CD4-positive, alpha-beta T cell treated with Interleukin-6 at 100 ng/mL for 8 hours (primary cell): Measurements from ENCODE around the gene TXNL4B.

Source experiments
- DNase-seq: peaks from one replicate; pipeline ENCODE4 v3.0.0-alpha.2; 2020; ENCODE audit warnings: mixed read lengths, low spot score

Gene TXNL4B

GRCh38 chr16:72093448-72094265 is at the start of gene TXNL4B, which contains the start of gene DHX38:
Gene TXNL4B, minus strand, starts transcription at chr16:72093620. Its CDS starts 2,871 bp downstream, at chr16:72090749.
Gene DHX38, plus strand, starts transcription at chr16:72093847. Its CDS starts 2,311 bp downstream, at chr16:72096158.
- DNase-seq = peak; percentile 96

- DNase-seq = no peak
Measured at GRCh38 chr16:72142476-72142875, 49.1 kb upstream of the TXNL4B start.

- DNase-seq = no peak
Measured at GRCh38 chr16:72139908-72140307, 46.5 kb upstream of the TXNL4B start.

- no peak for DNase-seq
Measured at GRCh38 chr16:72138064-72138572, 44.7 kb upstream of the TXNL4B start.

GRCh38 chr16:72137380-72138063 is 44.1 kb upstream of the TXNL4B start:
- DNase-seq = no peak

GRCh38 chr16:72134507-72134906 is 41.1 kb upstream of the TXNL4B start:
- DNase-seq = no peak

GRCh38 chr16:72132726-72133125 is 39.3 kb upstream of the TXNL4B start:
- no peak for DNase-seq

- no peak for DNase-seq
Measured at GRCh38 chr16:72131036-72131435, 37.6 kb upstream of the TXNL4B start.

GRCh38 chr16:72129976-72130656 is 36.7 kb upstream of the TXNL4B start:
- DNase-seq = no peak

GRCh38 chr16:72128701-72129100 is 35.3 kb upstream of the TXNL4B start:
- DNase-seq = no peak

GRCh38 chr16:72126429-72126765 is 33.0 kb upstream of the TXNL4B start:
- DNase-seq = no peak

- no peak for DNase-seq
Measured at GRCh38 chr16:72125635-72126428, 32.4 kb upstream of the TXNL4B start.

GRCh38 chr16:72124761-72125634 is 31.6 kb upstream of the TXNL4B start:
- peak; percentile 45 for DNase-seq

GRCh38 chr16:72124148-72124547 is 30.7 kb upstream of the TXNL4B start:
- DNase-seq = no peak

- no peak for DNase-seq
Measured at GRCh38 chr16:72123426-72123825, 30.0 kb upstream of the TXNL4B start.

GRCh38 chr16:72122916-72123315 is 29.5 kb upstream of the TXNL4B start:
- no peak for DNase-seq

GRCh38 chr16:72122308-72122707 is 28.9 kb upstream of the TXNL4B start:
- DNase-seq = no peak

GRCh38 chr16:72120026-72120425 is 26.6 kb upstream of the TXNL4B start:
- DNase-seq = no peak

GRCh38 chr16:72113616-72113945 is 20.2 kb upstream of the TXNL4B start:
- no peak for DNase-seq

- no peak for DNase-seq
Measured at GRCh38 chr16:72112906-72113615, 19.6 kb upstream of the TXNL4B start.
